ENCODE results near the gene CAMSAP2.
"Not testable (repeated sequence)": the region's sequence is repeated elsewhere in the genome, so short reads cannot be mapped to it uniquely, and the experiment has no call there.

Gene CAMSAP2

DNA sequence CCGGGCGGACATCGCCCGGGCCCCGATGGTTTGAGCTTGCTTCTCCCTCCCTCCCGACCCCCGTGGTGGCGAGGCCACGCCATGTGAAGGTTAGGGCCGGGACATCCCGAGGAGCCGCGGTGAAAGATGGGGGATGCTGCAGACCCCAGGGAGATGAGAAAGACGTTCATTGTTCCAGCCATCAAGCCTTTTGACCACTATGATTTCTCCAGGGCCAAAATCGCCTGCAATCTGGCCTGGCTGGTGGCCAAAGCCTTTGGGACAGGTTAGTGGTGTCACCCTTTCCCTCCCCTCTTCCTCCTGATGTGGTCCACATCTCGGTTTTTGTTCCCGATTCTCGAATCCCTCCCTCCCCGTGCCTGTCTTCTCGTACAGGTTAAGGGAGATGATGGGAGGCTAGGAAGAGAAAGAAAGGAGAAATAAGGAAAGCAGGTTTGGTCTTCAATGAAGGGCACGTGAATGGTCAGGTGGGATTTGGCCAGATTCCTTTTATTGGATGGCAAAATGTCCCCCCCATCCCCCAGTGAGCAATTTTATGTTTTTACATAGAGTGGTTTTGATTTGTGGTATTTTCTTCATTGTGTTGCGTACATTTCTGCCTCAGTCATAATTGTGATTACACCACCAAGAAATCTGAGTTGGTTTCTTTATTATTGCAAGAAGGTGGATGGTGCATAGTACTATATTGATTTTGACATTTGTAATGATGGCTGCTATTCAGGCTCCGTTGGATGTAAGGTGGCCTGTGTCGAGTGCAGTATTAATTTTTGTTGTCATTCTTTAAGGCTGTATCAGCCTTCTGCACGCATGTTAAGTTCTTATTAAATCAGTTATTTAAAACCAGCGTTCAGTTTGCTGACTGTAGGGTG, 1.2 kb downstream of the CAMSAP2 start:
- peak in 3 of 4 experiments; percentile 8 to 15 (median 10) for DNase-seq

DNA sequence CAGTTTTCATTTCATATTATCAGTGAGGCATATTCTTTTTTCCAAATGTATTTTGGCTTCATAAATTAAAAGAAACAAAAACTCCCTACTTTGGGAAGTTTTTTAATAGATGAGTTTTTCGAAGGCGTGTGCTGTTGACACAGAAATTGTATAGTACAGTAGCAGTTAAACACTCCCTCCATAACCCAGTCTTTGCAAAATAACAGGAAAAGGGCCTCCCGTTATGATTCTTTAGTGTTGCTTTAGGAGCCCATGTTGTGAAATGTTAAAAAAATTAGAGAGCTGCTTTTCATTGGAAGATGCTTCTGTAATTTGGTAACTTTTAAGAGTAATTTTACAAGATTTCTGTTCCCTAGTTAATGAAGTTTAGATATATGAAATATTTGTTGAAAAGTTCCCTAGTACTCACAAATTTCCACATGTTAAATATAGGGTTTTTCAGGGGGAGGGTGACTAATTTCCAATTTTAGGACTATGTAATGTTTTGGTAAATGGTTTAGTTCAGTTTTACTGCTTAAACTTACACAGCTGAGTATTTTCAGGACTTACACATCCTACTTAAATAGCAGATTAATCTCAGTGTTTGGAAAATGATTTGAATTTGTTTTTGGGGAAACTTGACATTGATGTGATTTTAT, 2.0 kb downstream of the CAMSAP2 start:
- DNase-seq = peak in 2 of 4 experiments; percentile 11 to 12

DNA sequence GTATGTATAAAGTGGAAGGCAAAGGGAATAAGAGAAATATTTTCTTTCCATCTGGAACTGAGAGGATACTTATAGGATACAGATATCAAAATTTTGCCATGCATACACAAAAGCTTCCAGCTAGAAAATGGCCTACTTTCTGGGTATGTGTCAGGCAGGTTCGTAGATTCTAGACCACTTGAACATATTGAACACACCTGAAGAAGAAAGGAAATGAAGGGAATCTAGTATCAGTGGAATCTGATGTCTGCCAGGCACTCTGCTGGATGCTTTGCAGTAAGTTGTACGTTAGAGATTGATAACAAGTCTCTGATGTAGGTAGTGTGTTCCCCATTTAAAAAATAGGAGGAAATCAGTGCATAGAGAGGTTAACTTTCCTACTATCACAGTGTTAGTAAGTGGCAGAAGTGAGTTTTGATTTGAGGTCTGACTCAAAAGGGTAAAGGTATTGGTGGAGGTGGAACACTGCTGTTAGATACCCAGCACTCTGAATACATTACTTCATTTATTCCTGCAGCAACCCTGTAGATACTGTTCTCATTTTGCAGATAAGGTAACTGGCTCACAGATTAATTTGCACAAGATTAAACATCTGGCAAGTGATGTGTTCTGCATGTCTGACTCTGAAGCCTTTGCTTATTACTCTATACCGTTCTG, 3.0 kb downstream of the CAMSAP2 start:
- DNase-seq = no peak

DNA sequence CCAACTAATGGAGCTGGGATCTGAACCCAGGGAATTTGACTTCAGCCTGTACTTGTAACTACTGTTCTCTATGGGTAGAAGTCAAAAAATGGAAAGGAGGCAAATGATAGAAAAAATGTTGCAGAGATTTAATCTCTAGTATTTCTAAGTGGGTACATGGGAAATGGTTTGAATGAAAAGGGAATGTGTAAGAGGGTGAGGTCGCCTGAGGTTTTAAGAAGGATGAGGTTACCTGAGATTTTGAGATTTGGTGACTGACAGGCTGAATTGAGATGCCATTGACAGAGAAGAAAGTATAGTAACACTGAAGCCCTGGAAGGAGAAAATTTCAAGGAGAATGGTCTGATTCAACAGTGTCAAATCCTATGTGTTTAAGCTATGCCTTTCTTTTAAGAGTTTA, 5.5 kb downstream of the CAMSAP2 start:
- DNase-seq = no peak

DNA sequence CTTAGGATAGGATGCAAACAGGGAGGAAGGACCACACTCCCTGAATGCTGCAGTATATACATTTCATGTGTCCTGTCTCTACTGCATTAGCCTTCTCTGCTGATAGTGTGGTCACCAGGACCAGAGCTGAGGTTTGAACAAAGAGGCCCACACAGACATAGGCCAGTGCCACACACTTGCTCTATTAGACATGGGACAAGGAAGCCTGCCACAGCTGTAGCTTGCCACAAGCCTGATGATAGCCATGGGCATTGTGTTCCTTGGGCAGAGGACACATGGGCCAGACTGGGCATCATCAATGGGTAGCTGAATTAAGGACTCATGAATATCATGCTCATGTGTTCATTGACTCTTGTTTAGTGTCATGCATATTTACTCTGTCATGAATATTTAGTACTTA, 10.4 kb downstream of the CAMSAP2 start:
- no peak for DNase-seq

DNA sequence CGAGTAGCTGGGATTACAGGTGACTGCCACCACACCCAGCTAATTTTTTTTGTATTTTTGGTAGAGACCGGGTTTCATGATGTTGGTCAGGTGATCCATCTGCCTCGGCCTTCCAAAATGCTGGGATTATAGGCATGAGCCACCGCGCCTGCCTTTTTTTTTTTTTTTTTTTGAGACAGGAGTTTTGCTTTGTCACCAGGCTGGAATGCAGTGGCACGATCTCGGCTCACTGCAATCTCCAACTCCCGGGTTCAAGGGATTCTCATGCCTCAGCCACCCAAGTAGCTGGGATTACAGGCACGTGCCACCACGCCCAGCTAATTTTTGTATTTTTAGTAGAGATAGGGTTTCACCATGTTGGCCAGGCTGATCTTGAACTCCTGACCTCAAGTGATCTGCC, 12.1 kb downstream of the CAMSAP2 start:
- not testable (repeated sequence) for DNase-seq

DNA sequence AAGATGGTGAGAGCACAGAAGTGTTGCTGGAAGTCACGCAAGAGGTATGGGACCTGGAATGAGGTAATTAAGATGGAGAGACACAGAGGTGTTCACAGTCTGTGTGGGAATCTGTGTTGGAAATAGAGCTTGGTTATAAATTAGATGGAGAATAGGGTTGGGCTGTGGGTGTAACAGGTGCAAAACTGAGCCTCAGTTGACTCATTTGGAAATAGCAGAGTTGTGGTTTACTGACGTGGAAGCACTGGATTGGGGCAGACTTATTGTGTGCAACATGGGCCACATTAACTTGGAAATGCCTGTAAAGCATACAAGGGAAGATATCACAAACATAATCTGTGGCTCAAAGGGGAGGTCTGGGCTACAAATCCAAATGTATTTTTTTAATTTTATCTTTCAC, 13.0 kb downstream of the CAMSAP2 start:
- DNase-seq = no peak

DNA sequence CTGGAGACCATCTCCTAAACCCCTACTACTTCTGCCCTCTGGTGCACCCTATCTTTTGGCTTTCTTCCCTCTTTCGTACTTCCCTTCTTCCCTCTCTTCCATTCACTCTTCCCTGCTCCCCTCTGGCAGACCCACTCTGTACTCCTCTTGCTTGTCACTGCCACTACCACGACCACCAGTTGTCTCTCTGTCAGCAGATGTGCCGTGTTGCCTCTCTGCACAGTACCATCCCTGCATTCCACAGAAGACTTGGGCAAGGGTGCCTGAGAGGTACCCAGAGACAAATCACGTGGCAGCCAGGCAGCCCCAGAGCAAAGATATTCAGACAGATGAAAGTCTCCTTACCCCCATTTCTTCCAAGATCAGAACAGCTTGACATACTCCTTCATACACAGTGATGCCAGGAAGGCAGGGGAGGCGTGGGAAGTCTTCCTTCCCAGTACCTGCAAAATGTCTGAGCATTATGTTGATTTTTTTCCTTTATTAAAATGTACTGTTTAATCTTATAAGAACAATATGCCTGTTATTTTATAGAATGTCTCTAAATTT, 15.0 kb downstream of the CAMSAP2 start:
- DNase-seq = no peak

DNA sequence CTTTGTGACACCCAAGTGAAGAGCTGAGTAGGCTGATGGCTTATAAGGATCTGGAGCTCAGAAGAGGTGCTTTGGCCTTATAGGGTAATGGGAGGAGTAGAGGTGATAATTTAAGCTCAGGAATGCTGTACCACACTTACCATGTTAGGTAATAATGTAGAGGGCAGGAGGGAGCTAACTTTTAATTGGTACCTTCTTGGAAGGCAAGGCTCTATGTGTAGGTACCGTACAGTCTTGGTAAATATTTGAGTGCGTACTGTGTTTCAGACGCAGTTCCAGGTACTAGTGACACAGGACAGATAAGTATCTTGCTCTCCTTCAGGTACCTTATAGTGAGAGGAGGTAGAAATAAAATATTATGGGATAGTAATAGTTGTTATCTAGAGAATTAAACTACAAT, 16.8 kb downstream of the CAMSAP2 start:
- DNase-seq = no peak

DNA sequence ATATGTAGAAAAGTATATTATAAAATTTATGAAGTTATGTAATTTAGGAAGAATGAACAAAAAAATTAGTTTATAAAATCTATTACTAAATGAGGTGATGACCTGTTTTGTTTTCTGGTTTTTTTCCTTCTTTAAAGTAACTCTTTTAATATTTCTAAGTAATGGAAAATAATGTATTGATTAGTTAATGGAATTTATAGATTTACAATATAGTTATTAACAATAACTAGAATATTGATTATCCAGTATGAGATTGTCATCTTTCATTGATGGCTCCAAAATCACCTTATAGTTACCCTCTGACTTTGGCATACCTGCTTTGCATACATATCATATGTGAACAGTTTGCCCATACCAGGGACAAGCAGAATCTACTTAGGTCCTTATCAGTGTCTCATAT, 23.4 kb downstream of the CAMSAP2 start:
- DNase-seq = no peak

DNA sequence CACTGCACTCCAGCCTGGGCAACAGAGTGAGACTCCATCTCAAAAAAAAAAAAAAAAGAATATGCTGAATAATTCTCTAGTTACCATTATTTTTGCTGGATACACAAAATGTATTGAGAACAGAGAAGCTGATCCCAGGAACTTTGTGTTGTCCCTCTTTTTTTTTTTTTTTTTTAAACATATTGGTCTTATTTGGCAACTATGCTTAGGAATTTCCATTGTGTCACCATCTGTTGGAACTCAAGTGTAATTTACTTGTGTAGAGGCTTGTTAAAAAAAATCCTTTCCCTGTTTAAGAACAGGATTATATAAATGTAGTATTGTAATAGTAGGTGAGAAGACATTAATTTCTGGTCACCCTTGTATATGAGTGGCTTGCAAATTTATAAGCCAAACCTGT, 28.6 kb downstream of the CAMSAP2 start:
- DNase-seq = no peak

DNA sequence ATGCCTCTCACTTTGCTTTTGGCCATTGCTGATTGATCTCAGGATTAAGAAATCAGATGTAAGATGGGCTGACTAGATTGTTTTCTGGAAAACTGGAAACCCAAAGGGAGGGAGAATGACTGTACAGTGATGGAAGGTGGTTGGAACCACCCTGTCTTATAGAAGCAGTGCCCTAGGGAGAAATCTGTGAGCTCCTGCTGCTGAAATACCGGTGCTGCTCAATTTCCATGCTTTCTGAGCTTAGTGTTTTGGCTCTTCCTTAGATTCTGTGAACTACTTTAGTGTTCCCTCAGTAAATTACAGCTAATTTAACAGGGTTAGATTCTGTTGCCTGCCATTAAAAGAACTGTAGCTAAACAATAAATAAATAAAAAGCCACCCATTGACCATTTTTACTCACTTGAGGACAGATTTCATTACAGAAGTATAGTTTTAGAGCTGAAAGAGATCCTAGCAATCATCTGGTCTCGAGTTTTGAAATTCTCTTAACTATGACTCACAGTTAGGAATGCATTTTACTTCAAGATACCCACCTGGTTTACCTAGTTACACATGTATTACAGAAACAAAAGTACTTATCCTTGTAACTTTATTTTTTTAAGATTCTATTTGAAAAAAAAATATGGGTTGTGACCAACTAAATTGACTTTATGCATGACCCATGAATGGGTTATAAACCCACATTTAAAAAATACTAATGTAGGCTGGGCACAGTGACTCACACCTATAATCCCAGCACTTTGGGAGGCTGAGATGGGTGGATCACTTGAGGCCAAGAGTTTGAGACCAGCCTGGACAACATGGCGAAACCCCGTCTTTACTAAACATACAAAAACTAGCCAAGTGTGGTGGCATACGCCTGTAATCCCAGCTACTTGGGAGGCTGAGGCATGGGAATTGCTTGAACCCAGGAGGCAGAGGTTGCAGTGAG, 33.2 kb downstream of the CAMSAP2 start:
- no peak for DNase-seq

DNA sequence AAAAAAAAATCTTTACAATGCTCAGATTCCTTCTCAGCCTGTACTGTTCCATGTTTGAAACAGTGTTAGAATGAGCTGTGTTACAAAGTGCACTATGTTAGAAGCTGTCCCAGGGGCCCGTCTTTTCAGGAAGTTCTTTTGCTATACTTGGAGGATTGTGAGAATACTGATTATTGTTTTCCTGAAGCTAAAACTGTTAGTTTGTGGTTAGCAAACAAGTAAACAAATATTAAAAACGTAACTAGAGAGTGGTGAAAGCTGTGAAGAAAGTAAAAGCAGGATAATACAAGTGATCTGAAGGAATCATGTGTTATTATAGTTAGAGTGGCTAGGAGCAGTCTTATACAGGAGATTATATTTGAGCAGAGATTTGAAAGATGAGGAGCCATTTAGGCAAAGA, 35.6 kb downstream of the CAMSAP2 start:
- DNase-seq = no peak

DNA sequence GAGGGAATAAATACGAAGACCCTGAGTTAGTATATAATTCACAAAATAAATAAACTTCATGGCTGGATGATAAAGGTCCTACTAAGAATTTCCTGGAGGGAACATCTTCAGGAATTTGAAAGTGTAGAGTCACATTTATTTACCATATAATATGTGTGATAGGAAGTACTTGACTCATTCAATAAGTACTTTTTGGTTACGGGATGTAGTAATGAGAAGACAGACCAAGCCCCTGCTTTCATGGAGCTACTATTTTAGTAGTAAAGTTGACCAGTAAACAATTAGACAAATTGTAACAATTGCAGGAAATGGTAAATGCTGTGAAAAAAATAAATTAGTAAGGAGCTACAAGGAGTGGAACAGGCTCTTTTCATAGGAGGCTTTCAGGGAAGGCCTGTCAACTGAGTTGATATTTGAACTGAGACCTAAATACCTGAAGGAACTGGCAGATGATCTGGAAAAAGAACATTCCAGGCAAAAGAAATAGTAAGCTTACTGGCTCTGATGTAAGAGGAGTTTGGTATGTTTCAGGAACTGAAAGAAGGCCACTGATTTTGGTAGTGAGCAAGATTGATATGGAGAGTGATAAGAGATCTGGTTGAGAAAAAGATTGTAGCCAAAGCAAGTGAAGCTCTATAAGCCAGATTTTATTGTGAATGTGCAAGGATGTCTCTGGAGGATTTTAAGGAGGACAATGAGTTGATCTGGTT, 36.2 kb downstream of the CAMSAP2 start:
- DNase-seq = no peak

DNA sequence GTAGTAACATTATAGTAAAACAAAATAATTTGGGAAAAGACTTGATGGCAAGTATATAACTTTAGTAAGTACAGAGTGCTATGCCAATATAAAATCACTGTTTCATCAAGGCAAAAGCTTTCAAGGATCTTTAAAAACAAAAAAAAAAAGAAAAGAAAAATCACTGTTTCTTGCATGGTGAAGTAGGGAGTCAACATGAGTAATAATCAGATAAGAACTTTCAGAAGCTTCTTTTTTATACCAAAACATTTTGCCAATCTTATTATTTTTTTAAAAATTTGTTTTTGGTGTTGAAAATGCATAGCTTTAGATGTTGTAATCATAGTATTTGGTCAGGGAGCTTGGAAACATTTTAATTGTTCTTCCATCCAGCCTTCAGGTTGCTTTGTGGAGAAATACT, 37.2 kb downstream of the CAMSAP2 start:
- DNase-seq = no peak

DNA sequence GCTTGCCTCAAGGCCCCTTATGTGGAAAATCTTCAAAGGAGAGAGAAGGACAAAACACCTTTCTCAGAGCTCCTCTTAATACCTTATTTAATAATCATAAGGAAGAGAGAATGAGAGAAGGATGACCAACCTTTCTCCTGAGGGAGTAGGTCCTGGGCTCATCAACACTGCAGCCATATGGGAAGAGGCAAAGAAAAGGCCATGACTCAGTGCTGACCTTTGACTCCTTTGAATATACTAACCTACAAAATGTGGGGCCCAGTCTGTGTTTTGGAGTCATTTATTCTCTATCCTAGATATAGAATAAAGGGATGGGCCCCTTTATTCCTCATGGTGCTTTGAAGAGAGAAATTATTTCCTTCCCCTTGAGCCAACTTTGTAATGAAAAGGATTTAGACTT, 38.3 kb downstream of the CAMSAP2 start:
- no peak for DNase-seq

DNA sequence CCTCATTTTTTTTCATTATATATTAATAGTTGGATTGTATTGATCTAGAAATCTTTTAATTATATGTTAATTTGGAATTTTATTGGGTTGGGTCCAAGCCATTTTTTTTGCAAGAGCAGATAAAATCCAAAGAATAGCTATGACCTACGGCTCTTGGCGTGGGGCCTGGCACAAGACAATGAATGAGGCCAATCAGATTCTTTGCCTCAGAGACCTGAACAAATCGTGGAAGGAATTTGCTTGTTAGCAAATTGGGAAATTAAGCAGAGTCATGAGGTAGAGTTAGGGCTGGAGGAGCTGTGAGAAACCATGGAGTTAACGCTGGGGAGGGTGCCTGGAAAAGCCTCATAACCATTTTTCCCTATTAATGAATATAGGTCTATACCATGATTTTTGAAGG, 40.1 kb downstream of the CAMSAP2 start:
- DNase-seq = no peak

DNA sequence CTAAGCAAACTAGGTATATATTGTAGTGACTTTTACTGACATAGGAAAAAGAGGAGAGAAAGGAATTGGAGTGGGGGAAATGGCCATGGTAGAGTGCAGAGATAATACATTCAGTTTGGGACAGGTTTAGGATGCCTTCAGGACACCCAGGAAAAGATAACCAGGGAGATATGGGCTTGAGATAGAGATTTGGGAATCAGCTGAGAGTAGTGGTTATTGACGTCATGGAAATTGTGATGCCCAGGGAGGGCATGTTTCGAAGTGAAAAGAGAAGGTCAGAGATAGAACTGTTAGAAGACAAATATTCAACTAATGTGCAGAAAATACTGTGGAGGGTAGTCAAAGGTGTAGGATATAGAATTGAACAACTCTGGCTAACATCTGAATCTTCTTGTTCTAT, 40.6 kb downstream of the CAMSAP2 start:
- no peak for DNase-seq

DNA sequence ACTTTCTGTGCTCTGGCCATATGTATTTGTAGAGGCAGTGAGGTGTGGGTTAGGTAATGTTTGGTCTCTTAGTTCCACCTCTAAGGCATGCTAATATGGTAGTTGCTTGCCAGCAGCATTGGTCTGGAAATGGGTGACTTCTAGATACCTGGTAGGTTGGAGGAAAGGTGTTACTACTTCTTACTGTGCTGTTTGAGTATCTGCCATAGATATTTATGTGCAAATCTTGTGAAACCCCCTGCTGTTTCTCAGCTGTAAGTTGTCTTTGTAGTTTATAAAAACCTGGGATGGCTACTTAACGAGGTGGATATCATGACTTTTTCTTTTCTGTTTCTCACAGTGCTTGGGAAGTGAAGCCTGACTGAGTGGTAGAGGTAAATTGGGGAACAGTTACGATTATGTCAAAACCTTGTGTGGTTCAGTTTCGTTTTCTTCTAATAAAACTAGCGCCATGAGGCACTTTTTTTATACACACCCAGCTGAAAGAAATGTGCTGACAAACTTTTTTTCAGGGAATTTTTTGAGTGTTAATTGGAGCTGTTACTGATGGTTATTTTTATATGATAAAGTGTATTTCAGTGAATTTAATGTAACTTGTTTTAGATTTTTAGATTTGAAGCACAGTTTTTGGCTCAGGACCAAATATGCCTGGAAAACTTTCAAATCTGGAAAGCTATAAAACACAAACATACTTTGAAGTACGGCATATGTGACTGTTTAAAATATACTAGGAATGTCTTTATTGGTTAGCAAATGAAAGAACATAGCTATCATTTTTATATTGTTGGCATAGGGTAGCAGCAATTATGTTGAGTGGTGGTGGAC, 42.1 kb downstream of the CAMSAP2 start:
- DNase-seq = peak in 2 of 4 experiments; percentile 21 to 40

DNA sequence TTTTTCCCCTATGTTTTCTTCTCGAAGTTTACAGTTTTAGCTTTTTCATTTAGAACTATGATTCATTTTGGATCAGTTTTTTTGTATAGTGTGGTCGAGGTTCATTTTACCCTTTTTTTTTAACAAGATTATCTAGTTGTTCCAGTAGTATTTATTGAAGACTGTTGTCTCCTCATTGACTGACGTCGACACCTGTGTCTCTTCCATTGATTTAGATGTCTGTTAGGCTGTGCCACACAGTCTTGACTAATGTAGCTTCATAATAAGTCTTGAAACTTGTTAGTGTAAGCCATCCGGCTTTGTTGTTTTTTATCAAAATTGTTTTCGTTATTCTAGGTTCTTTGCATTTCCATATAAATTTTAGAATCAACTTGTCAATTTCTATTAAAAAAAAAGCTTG, 45.2 kb downstream of the CAMSAP2 start:
- DNase-seq = no peak

DNA sequence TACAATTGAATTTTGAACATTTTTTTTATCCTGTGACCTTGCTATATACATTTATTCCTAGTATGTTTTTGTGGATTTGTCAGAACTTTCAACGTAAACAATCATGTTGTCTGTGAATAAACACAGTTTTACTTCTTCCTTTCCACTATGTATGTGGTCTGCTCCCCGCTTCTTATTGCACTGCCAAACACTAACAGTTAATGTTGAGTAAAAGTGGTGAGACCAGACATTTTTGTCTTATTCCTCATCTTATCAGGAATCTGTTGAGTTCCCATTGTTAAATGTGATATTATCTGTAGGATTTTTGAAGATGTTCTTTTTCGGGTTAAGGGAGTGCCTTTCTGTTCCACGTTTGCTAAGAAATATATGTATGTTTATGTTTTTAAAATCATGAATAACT, 45.9 kb downstream of the CAMSAP2 start:
- no peak for DNase-seq

Measured in suppressor macrophage (primary cell).